K562 (cell line): ENCODE results near the gene FAM169A. TPM values are rescaled to one million over a fixed set of nuclear protein-coding genes. Genes with fewer than 3 reads are reported as not detected.

Source experiments
- CHD4 ChIP-seq: fragments of 200-600 bp; sonication (generic); IDR thresholded peaks from 3 replicates; pipeline ENCODE4 v1.6.1; 2012; ENCODE audit warnings: low read depth, mild to moderate bottlenecking, mixed read lengths, low read length, inconsistent platforms; ENCODE audit not compliant: insufficient read depth, insufficient replicate concordance, poor library complexity, severe bottlenecking
- HSF4 ChIP-seq: fragments of 250-450 bp; sonication (Bioruptor Pico); IDR thresholded peaks from 2 replicates; pipeline ENCODE4 v2.1.2; 2022; ENCODE audit warnings: mild to moderate bottlenecking, moderate library complexity, borderline replicate concordance
- NR2C1 ChIP-seq, 2 experiments: fragments of 450-650 bp; IDR thresholded peaks; 2 replicates each; pipeline ENCODE4 v1.6.1; 2017; ENCODE audit warnings: mild to moderate bottlenecking in 2 of 2, antibody characterized with exemption in 1 of 2, inconsistent platforms in 1 of 2, missing compliant biosample characterization in 1 of 2, missing genetic modification characterization in 1 of 2
- RBM39 ChIP-seq: fragments of 200-400 bp; formaldehyde crosslinking; optimal IDR thresholded peaks from 2 replicates; pipeline ENCODE3; 2018; ENCODE audit warnings: low read depth, low read length
- RFX5 ChIP-seq: IDR thresholded peaks from 2 replicates; pipeline ENCODE4 v1.6.1; 2011; ENCODE audit warnings: low read depth, mild to moderate bottlenecking, improper control_type of control experiment, low read length
- UBTF ChIP-seq, 2 experiments: IDR thresholded peaks; 2 replicates each; pipeline ENCODE4 v1.6.1; 2012; ENCODE audit warnings: improper control_type of control experiment in 2 of 2, low read depth in 2 of 2, low read length in 2 of 2, borderline replicate concordance in 1 of 2
- ZNF316 ChIP-seq: fragments of 450-650 bp; IDR thresholded peaks from 2 replicates; pipeline ENCODE4 v1.6.1; 2016
- polyA plus RNA-seq, 8 experiments: library from polyadenylated mRNA; depleted of rRNA in 4 of 8; stranded (reverse) in 5 of 8; unstranded in 3 of 8; fragments of >200 nt; fragmentation: Nextera tagmentation in 2 of 8; fragmentation: Illumina TruSeq in 1 of 8; extraction: Ambion mirVana in 2 of 8; extraction: Trizol in 1 of 8; gene quantifications; 2 replicates each; pipeline versions ENCODE4 v1.2.1 to v1.2.3, GENCODE V29; 2011 to 2014; ENCODE audit warnings: inconsistent platforms in 1 of 8, missing spikeins in 1 of 8
- total RNA-seq, 7 experiments: library from RNA; depleted of rRNA in 6 of 7; stranded (reverse); fragments of >200 nt in 6 of 7; fragmentation: Illumina TruSeq in 2 of 7; extraction: Trizol in 2 of 7; gene quantifications; 2 replicates each; pipeline versions ENCODE4 v1.2.1 to v1.2.3, GENCODE V29; 2011 to 2021; ENCODE audit warnings: low replicate concordance in 1 of 7
- TF ChIP-seq, protein P1 (sequence below): fragments of 250-450 bp; sonication (Bioruptor Pico); IDR thresholded peaks from 2 replicates; pipeline ENCODE4 v1.5.0; 2022; ENCODE audit warnings: mild to moderate bottlenecking

Gene FAM169A
- total and polyA plus RNA-seq, 9 of the 15 experiments (the other 6 are each of a cell fraction or from before 2014, with no cell fraction given), result 0.01 to 0.04 TPM; not detected in 7

DNA sequence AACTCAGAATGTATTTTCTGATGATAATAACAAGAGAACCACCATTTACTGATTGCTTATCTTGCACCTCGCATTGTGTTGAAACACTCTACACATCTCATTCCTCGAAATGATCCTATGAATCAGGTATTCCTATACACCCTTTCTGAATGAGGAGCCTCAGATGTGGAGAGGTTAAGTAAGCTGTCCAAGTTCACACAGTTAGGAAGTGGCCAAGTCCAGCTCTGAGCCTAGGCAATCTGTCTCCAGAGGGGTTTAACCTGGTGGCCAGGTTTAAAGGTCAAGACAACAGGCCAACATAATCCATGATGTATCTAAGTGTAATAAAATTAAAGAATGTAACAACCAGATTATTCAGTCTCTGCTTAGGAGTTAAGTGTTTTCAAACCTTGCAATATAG, 12.9 kb downstream of the FAM169A start (continued):
- TF ChIP-seq, protein P1, sequence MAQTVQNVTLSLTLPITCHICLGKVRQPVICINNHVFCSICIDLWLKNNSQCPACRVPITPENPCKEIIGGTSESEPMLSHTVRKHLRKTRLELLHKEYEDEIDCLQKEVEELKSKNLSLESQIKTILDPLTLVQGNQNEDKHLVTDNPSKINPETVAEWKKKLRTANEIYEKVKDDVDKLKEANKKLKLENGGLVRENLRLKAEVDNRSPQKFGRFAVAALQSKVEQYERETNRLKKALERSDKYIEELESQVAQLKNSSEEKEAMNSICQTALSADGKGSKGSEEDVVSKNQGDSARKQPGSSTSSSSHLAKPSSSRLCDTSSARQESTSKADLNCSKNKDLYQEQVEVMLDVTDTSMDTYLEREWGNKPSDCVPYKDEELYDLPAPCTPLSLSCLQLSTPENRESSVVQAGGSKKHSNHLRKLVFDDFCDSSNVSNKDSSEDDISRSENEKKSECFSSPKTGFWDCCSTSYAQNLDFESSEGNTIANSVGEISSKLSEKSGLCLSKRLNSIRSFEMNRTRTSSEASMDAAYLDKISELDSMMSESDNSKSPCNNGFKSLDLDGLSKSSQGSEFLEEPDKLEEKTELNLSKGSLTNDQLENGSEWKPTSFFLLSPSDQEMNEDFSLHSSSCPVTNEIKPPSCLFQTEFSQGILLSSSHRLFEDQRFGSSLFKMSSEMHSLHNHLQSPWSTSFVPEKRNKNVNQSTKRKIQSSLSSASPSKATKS, result no peak
- TF ChIP-seq UBTF (IDR thresholded peaks at IDR 0.05; ENCODE audit: borderline replicate concordance in 1 of 2, low read depth in 2 of 2, low read length in 2 of 2) (no peak), RFX5 (no peak), ZNF316 (no peak), RBM39 (no peak), CHD4 (no peak), NR2C1 (IDR thresholded peaks at IDR 0.05) (no peak), NR2C1 (tag; IDR thresholded peaks at IDR 0.05) (no peak), HSF4 (CRISPR knock-in tag) (no peak)
